Activated CD8-positive, alpha-beta memory T cell treated with anti-CD3 and anti-CD28 coated beads for 1 hour (primary cell): ENCODE results near the gene C3orf62.

Experiments used
- DNase-seq, 2 donors: peaks; one replicate each; pipeline ENCODE4 v3.0.0-alpha.2; 2020; ENCODE audit warnings: low read depth in 1 of 2; ENCODE audit errors: extremely low read depth in 1 of 2

Gene C3orf62

GRCh38 chr3:49219132-49219531 lies 57.9 kb downstream of the C3orf62 start:
- no peak for DNase-seq
